ENCODE results near the gene CSNK2A1. TPM values are rescaled to one million over a fixed set of nuclear protein-coding genes. Genes with fewer than 3 reads are reported as not detected.

Gene CSNK2A1
- total RNA-seq, 4 donors from 2014 or later: 86.0 to 96.7 (median 90.3) TPM

GRCh38 chr20:474581-474980, 69.0 kb downstream of the CSNK2A1 start:
- no peak for DNase-seq (ENCODE audit: low spot score in 2 of 2)
- intact Hi-C loops (cut with DNase I; ENCODE audit: low total_unique reads): no loop called here
- 85 to 88% methylated on average over 2 of the region's 2 CpGs for WGBS, 2 donors
- no peak overlapping the region for H3K4me3 ChIP-seq (ENCODE audit: low read depth, poor library complexity, severe bottlenecking)
- TF ChIP-seq, protein P1, sequence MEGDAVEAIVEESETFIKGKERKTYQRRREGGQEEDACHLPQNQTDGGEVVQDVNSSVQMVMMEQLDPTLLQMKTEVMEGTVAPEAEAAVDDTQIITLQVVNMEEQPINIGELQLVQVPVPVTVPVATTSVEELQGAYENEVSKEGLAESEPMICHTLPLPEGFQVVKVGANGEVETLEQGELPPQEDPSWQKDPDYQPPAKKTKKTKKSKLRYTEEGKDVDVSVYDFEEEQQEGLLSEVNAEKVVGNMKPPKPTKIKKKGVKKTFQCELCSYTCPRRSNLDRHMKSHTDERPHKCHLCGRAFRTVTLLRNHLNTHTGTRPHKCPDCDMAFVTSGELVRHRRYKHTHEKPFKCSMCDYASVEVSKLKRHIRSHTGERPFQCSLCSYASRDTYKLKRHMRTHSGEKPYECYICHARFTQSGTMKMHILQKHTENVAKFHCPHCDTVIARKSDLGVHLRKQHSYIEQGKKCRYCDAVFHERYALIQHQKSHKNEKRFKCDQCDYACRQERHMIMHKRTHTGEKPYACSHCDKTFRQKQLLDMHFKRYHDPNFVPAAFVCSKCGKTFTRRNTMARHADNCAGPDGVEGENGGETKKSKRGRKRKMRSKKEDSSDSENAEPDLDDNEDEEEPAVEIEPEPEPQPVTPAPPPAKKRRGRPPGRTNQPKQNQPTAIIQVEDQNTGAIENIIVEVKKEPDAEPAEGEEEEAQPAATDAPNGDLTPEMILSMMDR (IDR thresholded peaks at IDR 0.05): no peak
- no peak for TF ChIP-seq POLR2A (IDR thresholded peaks at IDR 0.05)

GRCh38 chr20:472889-473292, 70.7 kb downstream of the CSNK2A1 start:
- no peak overlapping the region for H3K4me3 ChIP-seq (ENCODE audit: low read depth, poor library complexity, severe bottlenecking)
- WGBS, 2 donors: 96 to 100% methylated on average over 1 of the region's 1 CpG
- no peak for DNase-seq (ENCODE audit: low spot score in 2 of 2)
- intact Hi-C loops (cut with DNase I; ENCODE audit: low total_unique reads): no loop called here
- no peak for TF ChIP-seq POLR2A (IDR thresholded peaks at IDR 0.05)
- TF ChIP-seq, protein P1 (IDR thresholded peaks at IDR 0.05): no peak

DNA sequence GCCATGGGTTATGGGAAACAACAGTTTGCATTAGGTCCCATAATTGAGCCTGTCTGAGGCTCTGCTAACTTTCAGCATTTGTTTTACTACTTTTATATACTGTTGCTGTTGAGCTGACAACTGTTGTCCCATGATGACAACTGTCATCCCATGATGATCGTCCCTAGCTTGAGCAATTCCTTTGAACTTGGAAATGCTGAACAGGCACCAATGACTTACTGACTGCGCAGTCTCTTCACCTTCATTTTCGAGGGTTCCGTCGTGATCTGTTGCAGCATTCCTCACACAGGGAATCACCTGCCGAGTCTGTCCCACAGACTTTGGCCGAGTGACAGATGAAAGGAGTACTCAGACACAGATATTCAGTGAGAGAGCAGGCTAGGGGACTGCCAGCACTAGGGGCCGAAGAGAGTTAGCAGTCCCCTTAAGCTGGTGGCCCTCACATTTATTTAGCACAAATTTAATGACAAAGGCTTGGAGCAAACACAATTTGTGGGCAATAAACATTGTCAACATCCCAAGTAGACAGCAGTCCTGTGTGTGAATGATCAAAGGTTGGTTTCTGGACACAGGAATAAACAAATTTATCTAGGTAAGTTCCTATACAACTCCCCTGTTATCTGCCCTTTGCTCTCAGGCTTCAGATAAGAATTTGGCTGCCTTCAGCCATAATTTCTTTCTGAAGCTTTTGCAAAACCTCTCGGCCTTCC, 71.3 kb downstream of the CSNK2A1 start:
- H3K4me3 ChIP-seq (ENCODE audit: low read depth, poor library complexity, severe bottlenecking): no peak overlapping the region
- TF ChIP-seq, protein P1 (IDR thresholded peaks at IDR 0.05): no peak
- no peak for TF ChIP-seq POLR2A (IDR thresholded peaks at IDR 0.05)
- DNase-seq (ENCODE audit: low spot score in 2 of 2): no peak
- intact Hi-C loops (cut with DNase I; ENCODE audit: low total_unique reads): no loop called here
- WGBS, 2 donors: 90 to 91% methylated on average over 9 of the region's 9 CpGs

DNA sequence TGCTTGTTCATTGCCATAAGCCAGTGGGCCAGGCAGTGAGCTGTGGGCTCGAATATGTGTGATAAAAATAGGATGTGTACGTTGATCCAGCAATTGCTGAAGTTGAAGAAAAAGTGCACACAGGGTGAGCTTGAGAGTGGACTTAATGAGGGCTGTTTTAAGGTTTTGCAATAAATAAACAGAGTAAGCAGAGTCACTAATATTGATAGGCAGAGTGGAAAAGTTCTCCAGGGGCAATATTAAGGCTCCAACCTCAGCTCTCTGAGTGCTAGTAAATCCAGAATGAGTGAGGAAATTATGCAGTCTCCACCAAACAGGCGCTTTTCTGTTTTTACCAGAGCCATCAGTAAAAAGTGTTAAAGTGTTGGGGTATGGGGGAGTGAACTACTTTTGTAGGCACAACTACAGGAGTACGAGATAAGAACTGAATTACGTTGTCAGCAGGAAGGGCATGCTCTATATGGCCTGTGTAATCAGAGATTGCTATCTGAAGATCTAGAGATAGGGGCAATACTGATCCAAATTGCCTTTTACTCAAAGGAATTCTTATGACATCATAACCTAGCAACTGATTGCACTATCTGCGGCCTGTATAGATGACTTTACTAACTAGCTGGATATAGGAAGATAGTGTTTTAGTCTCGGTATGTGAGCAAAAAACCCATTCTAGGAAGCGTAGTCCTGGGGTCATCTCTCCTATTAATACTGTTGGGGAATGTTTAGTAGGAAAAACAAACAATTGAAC, 73.7 kb downstream of the CSNK2A1 start:
- TF ChIP-seq, protein P1 (IDR thresholded peaks at IDR 0.05): no peak
- TF ChIP-seq POLR2A (IDR thresholded peaks at IDR 0.05): no peak
- DNase-seq (ENCODE audit: low spot score in 2 of 2): no peak
- WGBS, 2 donors: 82 to 84% methylated on average over 8 of the region's 8 CpGs
- H3K4me3 ChIP-seq (ENCODE audit: low read depth, poor library complexity, severe bottlenecking): no peak overlapping the region
- intact Hi-C loops (cut with DNase I; ENCODE audit: low total_unique reads): no loop called here

- TF ChIP-seq, protein P1 (IDR thresholded peaks at IDR 0.05): no peak
- TF ChIP-seq POLR2A (IDR thresholded peaks at IDR 0.05): no peak
- H3K4me3 ChIP-seq (ENCODE audit: low read depth, poor library complexity, severe bottlenecking): no peak overlapping the region
- intact Hi-C loops (cut with DNase I; ENCODE audit: low total_unique reads): no loop called here
- DNase-seq (ENCODE audit: low spot score in 2 of 2): no peak
- WGBS, 2 donors: 84 to 89% methylated on average over 7 of the region's 7 CpGs
Measured at GRCh38 chr20:467755-468154, 75.8 kb downstream of the CSNK2A1 start.
